ENCODE data around the gene CREB3L1.

CREB3L1 gene

DNA sequence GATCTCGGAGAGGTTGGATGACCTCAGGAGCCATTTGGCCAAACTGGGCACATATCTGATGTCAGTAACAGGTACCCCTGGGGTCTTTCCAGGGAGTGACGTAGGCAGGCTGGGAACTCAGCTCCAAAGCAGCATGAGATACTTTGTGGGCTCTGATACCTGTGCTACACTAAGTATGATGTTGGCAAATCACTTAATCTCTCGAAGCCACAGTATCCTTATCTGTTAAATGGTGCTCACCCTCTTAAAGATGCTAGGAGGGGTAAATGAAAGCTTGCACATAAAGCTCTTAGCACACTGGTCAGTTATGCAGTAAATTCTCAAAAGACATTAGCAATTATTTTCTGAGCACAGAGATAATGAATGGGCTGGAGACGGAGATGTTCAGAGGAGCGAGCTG, 52.7 kb downstream of the CREB3L1 start:
- no peak for DNase-seq

- DNase-seq, result no peak
Observed at GRCh38 chr11:46330563-46331281, 53.3 kb downstream of the CREB3L1 start.

DNA sequence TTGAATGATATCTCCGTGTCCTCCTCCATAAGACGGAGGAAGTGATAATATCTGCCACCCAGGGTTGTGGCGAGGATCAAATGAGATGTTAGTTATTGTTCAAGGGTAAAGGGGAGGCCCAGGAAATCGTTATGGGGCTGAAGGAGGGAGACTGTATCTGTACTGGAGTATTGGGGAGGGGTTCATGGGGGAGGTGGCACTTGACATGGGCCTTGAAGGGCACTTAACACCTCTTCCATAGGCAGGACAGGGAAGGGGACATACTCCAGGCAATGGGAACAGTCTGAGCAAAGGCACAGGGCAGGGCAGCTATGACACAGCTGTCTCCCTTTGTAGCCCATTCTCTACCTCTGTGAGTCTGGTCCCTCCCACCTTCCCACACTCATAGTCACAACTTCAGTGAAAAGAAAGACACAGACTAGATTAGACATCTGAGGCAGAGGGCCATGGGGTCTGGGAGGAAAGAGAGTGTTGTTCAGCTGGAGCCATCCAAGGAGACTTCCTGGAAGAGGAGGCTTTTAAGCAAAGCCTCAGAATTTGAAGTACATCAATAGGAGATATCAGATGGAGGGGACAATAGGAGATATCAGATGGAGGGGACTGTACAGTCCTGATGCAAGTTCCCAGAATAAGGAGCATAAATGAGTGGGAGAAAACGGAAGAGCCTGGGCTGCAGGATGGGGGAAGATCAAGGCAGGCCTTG, 54.0 kb downstream of the CREB3L1 start:
- peak; percentile 31 for DNase-seq

DNA sequence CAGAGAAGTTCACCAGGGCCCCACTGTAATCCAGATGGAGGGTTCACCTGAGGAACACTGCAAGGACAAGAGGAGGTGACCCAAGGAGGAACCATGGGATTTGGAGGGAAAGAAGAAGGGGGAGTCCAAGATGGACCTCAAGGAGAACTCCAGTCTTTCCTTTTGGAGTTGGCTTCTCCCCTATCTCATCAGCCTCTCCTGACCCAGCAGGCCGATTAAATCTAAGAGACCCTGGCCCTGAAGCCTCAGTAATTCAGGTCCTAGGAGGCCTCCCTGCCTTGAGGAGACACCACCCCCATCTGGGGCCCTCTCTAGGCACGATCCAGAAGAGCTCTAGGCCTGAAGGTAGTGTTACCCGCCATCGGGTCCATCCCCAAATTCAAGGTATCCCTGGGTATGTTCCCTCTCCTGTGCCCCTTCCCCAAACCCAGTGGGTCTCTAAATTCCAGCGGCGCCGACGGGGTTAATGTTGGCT, 54.7 kb downstream of the CREB3L1 start:
- DNase-seq, result no peak

GRCh38 chr11:46332568-46333393, 55.3 kb downstream of the CREB3L1 start:
- DNase-seq, result peak; percentile 23

DNA sequence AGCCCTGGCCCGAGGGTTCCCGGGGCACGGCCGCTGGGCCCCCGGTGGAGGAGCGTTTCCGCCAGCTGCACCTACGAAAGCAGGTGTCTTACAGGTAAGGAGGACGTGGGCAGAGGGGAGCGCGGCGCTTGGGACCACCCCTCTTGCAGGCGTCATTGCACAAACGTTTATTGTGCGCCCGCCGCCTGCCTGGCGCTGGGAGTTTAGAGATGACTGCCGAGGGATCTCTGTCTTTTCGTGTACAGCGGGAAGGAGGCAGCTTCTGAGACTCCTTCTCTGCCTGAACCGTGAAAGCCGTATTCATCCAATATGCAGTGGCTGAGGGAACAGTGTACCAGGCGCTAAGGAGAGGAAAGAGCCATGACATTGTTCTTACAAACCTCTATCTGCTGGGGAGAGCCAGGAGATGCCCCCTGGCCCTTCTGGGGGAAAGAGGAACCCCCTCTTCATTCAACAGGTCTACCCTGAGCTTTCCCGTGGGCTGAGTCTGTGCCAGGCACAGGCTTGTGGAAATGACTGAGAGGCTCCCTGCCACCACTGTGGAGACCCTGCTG, 56.0 kb downstream of the CREB3L1 start:
- DNase-seq, result no peak

DNA sequence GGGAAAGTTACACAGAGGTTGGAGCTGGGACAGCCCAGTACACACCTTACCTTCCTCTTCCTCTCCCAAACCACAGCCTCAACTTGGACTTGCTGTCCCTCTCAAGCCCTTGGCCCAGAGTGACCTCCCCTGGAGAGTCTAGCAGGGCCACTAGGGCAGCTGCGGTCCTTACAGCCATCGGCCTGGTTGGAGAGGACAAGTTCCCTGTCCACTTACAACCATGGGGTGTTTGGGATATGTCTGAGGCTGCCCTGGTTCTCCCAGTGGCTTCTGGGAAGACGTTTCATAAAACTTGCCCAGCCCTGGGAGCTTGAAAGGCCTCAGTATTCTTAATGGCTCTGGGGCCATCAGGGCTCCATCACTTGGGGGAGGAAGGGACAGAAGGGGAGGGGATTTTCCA, 56.7 kb downstream of the CREB3L1 start:
- no peak for DNase-seq

GRCh38 chr11:46335271-46335670, 57.8 kb downstream of the CREB3L1 start:
- no peak for DNase-seq

DNA sequence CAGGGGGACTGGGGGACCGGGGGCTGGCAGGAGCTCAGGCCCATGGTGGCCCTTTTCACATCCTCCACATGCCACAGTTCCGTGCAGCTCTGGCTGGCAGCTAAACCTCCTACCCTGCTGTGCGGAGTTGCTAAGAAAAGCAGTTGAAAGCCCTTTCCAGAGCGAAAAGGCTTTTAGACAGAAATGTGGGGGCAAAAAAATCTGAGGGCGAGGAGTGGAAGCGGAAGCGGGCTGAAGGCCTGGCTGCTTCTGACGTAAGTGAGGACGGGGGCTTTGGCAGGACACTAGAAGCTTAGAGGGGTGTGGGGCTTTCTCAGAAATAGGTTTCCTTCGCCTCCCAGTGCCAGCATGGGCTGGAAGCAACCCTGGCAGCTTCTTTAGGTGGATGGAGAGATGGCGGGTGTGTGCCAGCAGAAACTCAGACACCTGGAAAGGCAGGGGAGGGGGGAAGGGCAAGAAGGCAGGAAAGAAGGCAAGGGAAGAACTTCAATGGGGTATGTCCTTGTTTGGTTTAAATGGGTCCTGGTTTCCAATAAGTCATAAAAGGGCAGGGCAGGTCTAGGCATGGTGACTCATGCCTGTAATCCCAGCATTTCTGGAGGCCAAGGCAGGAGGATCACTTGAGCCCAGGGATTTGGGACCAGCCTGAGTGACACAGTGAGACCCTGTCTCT, 58.6 kb downstream of the CREB3L1 start:
- no peak for DNase-seq

DNA sequence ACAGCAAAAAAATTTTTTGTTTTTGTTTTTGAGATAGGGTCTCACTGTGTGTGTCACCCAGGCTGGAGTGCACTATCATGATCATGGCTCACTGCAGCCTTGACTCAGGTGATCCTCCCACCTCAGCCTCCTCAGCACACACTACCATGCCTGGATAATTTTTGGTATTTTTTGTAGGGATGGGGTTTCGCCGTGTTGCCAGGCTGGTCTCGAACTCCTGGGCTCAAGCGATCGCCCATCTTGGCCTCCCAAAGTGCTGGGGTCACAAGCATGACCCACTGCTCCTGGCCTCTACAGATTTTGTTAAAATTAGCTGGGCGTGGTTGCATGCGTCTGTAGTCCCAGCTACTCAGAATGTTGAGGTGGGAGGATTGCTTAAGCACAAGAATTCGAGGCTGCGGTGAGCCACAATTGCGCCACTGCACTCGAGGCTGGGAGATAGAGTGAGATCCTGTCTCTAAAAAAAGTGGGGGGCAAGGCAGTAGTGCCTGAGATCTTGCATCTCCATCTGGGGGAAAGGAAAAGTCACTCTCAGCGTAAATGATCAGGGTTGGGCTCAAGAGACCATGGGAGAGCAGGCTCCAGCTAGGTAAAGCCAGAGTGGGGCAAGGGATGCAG, 59.2 kb downstream of the CREB3L1 start:
- DNase-seq, result no peak

GRCh38 chr11:46337626-46338345, 60.3 kb downstream of the CREB3L1 start:
- DNase-seq, result no peak

DNA sequence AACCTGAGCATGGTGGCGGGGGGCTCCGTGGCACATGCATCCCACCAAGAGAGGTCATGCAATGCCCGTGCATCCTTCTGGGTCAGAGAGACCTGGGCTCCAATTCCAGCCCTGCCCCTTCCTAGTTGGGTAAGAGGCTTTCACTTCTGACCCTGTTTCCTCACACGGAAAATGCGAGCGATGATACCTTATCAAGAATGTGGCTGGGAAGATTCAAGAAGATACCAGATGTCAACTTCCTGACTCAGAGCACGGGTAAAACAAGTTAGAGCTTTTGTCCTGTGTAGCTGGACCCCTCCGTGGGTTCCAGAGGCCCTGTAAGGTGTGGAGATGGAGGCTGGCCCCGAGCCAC, 61.1 kb downstream of the CREB3L1 start:
- DNase-seq, result no peak

DNA sequence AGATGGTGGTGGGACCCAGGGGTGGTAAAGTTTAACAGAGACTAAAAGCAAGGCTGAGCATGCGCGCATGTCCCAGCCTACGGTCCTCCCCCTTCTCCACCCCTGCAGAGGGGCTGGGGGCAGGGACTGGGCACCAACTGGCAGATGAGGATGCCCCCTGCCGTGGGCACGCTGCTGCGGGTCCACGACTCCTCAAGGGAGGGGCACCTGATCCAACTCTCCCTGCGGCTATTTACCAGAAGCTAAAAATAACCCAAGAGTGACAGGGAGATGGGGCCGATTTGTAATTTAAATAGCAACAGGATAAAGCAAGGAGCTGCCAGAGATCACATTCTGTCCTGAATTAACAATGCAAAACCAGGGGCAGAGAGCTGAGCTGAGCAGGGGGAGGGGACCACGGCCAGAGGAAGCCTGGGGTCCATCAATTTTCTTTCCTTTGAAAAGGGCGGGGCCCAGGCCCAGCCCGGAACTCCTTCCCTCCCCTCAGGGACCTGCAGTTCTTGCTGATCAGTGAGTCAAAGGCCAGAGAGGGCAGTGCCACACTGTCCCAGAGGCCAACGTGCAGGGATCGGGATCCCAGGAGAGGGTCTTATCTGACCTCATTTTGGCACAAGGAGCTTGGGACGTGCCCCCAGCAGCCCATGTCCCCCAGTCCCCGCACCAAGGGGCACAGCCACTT, 61.7 kb downstream of the CREB3L1 start:
- DNase-seq, result no peak

GRCh38 chr11:46339816-46340215, 62.4 kb downstream of the CREB3L1 start:
- no peak for DNase-seq

GRCh38 chr11:46341454-46341853, 64.0 kb downstream of the CREB3L1 start:
- no peak for DNase-seq

DNA sequence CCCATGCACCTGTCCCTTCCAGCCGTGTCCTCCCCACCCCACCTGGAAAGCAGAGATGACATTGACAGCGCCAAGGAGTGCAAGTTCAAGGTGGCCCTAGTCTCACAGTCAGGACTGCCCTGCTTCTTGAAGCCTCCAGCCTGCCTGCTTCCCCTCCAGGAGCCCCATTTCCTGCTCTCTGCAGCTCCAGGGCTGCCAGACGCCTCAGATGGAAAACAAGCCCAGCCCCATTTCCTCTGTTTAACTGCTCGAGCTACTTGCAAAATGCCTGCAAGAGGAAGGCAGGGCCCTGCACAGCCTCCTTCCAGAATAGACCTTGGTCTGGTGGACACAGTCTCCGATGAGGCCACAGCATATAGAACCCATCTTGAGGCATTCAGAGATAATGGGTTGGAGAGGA, 64.8 kb downstream of the CREB3L1 start:
- no peak for DNase-seq

DNA sequence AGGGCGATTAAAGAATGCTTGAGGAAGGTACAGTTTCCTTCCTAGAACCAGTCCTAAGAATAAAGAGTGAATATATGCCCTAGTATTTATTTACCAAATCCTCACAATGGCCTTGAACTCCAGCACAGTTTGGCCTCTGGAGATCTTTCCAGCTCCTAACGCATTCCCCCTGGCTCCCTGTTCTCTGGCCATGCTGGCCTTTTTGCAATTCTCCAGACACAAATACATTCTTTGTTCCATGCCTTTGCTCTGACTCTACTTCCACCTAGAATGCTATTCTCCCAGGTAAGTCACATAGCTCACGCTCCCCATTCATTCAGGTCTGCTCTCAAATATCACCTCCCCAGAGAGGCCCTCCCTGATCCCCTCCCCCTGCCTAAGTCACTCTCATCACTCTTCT, 66.1 kb downstream of the CREB3L1 start:
- no peak for DNase-seq

GRCh38 chr11:46345131-46345597, 67.7 kb downstream of the CREB3L1 start:
- no peak for DNase-seq

GRCh38 chr11:46345881-46346484, 68.5 kb downstream of the CREB3L1 start:
- DNase-seq, result no peak

DNA sequence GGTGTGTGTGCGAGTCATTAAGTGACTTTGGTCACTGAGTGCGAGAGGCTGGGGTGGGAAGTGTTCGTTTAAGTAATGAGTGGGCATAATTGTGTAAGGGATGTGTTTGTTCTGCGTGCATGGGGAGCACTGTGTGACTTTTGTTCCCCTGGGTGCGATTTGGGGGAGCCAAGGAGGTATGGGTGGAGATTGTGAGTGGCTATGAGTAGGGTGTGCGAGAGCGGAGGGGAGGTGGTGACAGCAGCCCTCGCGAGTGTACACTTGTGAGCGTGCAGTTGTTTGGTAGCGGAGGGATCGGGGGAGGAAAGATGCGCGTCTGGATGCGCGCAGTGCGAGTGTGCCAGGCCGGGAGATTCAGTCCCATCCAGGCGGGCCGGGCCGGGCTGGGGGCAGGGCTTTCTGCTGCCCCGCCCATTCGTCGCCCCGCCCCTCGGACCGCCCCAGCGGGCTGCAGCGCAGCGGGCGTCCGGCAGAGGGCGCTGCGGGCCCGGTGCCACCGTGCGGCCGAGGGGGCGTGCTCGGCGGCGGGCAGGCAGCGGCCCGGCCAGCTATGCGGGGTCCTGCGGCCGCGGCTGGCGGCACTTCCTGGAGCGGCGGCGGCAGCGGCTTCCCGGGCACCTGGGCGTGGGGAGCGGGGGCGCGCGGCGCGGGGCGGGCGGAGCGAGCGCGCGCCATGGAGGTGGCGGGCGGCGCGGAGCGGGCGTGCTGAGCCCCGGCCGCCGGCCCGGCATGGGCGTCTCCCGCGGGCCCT, 69.6 kb downstream of the CREB3L1 start, which contains the start of gene DGKZ:
TSS of gene DGKZ (plus strand) at position 578 of the 751 bp plus-strand sequence. CDS start 197 bp downstream, outside the sequence.
- peak; percentile 87 for DNase-seq

Measured in activated gamma-delta T cell treated with Interleukin-2 at 50 U/mL for 16 hours (primary cell).